ENCODE data around the gene PIEZO1.

PIEZO1 gene

DNA sequence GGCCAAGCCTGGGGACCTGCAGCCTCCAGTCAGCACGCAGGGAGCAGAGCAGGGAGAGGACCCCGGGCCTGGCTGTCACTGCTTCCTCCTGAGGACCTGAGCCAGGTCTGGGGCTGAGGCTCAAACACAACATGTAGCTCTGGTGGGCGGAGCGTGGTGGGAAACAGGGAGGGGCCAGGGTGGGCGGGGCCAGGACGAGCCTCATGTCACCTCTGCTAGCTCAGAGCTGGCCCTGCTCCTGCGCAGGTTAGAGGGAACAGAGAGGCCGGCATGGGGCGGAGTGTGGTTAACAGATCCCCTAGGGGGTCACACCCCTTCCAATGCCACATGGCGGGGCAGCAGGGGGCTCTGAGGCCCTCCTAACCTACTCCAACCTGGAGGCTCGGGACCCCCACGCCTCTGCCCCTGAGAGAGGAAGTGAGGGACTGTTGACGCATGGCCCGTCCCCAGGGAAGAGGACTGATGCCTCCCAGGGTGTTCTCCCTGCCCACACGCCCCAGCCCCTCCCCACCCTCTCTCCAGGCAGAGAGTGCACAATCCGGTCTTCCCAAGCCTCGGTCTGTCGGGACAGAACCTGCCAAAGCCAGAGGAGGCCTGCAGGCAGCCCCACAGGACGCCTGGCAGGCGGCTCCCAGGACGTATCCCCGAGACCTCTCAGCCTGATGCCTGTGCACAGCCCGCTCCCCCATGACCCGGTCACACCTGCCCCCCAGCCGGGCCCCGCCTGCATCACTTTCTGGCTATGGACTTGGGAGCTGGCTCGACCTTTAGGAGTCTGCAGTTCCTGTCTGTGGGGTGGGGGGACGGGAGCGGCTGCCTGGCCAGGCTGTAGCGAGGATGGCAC lies 15.2 kb downstream of the PIEZO1 start:
- no peak for DNase-seq (ENCODE audit: low spot score)

DNA sequence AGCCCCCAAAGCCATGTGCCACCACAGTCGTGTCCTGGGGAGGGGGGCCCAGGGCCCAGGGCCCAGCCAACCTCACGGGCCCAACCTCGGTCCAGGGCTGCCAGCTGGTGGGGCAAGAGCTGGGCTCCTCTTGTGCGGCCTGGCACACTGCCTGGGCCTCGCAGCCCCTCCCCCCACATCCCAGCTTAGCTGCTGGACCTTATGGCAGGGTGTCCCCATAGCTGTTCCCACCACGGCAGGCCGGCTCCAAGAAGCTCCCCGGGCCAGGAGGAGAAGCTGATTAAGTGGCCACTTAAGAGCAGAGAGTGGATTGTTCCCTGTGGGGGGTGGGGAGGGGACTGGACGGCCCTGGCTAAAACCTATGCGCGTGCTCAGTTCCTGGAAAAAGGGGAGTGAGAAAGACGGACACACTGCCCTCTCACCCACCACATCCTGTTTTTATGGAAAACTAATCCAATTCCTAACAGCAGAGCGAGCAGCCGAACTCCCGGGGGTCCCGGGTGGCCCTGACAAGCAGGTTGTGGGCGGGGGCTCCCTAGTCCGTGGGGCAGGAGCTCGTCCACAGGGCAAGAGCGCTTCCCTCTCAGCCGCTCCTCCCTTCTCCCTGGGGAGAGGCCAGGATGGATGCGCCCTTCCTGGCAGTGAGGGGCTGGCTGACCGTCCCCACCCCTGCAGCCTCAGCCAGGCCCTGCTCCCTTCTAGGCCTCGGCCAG lies 16.8 kb downstream of the PIEZO1 start:
- DNase-seq (ENCODE audit: low spot score) = peak; percentile 55

DNA sequence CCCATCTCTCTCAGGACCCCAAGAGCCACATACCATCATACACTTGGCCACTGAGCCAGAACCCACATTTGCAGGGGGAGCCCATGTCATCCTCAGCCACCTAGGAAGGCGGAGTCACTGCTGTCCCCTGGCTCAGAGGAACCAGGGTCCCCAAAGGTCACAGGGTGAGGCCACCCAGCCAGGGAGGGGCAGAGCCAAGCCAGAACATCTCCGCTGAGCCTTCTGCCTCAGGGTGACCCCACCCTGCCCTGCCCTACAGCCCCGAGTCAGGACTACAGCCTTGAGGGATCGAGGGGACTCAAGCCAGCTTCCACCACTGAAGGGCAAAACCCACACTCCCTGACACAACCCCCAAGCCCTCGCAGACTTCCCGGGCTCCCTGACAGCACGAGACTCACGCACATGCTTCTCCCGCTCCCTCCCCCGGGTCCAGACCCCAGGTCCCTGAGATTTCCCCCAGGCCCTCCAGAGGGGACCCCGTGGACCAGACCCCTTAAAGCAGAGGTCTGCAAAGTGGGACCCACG lies 17.4 kb downstream of the PIEZO1 start:
- DNase-seq (ENCODE audit: low spot score) = no peak

DNA sequence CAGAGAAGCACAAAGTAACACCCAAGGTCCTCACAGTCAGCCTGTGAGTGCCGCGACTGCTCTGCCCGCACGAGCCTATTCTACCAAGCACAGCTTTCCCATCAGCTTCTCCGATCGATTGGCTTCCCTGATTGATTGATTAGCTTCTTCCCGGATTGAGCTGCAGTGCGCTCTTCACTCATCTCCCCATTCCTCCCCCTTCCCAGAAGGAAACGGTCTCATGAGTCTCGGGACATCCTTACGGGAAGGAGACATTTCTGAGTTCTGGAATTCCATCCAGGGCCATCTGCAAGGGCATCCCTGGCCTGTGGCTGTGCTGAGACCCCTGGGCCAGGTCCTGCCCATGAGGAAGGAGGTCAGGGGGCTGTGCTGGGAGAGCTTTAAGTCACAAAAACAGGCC lies 18.0 kb downstream of the PIEZO1 start:
- DNase-seq (ENCODE audit: low spot score) = no peak

DNA sequence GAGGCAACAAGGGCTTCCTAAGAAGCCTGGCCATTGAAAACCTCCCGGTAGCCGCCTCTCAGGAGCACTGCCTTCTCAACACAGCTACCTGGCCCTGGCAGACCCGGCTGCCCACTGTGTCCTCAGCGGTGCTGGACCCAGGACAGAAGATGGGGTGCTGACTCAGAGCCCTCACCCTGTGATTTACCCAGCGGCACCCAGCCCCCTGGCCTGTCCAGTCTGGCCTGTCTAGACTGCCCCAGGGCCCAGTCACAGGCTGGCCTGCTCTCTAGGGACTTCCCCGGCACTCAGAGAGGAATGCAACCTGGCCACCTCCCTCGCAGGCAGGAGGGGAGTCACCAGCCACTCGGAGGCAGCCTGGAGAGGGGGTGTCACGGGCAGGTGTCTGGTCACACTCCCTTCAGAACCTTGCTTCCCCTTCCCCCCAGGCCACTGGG lies 20.1 kb downstream of the PIEZO1 start:
- no peak for DNase-seq (ENCODE audit: low spot score)

DNA sequence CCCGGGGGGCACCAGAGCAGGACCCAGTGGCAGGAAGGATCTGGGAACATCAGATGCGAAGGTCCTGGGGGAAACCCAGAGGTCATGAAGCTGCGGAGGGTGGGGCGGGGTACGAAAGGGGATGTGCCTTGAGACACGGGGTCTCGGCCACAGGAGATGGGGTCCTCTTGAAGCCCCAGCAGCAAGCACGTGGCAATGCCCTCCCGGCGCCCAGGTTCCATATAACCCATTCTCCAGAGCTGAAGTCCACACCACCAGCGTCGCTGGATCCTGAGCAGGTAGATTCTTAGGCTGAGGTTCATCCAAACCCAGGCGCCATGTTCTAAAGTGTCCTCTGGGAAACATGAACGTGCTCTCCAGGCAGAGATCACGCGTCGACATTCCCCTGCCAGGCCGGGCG lies 20.9 kb downstream of the PIEZO1 start:
- no peak for DNase-seq (ENCODE audit: low spot score)

DNA sequence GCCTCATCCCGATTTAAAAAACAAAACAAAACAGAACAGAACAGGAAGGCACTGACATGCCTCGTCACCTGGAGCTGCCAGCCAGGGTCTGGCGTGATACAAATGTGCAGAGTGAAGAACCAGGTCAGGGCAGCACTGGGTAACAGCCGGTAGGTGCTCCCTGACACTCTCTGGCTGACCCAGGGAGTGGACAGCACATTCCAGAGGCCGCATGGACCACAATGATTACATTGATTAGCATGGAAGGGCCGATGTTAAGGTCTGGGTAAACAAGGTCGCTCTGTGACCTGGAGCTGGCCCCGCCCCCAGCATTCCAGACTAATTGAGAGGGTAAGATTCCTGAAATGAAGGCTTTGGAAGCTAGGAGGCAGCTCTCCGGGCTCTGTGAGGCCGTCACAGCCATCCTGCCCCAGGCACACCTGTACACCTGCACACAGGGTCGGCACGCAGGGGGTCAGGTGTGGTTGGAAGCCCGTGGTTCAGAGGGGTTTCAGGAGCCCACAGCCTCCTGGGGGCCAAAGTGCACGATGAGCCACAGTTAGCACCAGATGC lies 21.4 kb downstream of the PIEZO1 start:
- DNase-seq (ENCODE audit: low spot score) = no peak

DNA sequence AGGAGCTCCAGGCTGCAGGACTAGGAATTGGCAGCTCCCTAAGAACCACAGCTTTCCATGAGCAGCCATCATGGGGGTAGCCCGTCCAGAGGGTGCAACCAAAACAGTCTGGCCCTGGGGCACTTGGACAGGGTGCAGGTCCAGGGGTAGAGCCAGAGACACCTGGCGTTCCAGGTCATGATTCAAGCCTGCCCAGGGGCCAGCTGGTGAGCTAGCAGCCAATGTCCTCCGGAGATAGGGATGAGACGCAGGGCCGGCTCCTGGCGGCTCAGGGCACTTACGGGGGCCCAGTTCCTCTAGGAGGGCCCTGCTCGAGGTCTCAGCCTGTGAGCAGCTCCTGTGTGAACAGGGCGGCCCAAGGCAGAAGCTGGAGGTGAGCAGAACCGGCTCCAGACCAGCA lies 22.1 kb downstream of the PIEZO1 start:
- no peak for DNase-seq (ENCODE audit: low spot score)

DNA sequence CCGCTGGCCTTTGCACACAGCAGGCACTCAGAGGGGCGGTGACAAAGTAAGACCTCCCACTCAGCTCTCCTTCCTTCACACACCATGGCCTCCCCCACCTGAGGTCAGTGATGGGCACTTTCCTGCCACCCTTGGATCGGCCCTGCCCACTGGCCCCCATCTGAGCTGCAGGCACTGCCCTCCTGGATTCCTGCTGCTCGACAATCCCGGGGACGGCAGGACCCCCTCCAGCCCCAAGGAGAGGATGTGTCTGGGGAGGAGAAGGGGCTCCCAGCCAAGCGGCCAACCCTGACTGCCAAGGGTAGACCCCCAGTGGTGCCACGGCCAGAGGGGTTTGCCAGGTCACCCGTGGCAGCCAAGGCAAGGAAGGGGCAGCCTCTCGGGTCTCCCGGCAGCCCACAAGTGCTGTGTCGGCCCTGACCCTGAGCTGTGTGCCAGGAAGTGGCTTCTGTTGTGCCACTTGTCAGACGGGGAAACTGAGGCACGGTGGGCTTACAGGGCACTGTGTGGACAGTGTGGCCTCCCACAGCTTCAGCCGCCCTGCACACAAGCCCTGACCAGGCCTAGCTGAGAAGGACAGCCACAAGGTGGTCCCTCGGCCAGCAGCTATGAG lies 22.7 kb downstream of the PIEZO1 start:
- no peak for DNase-seq (ENCODE audit: low spot score)

DNA sequence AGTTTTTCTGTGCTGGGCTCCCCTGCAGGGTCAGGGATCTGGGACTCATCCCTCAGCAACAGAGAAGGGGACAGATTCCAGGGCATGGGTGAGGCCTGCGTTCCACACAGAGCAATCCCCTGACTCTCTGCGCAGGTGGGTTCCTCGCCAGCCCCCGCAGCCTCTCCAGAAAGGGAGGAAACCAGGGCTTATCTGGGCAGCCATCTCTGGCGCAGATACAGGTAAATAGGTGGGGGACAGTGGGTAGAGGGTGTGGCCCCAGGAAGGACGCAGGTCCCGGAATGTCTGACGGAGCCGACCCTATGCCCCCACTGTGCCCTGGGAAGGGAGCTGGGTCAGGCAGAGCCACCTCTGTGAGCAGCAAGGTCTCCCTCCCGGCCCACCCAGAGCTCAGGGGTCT lies 23.2 kb downstream of the PIEZO1 start:
- no peak for DNase-seq (ENCODE audit: low spot score)

DNA sequence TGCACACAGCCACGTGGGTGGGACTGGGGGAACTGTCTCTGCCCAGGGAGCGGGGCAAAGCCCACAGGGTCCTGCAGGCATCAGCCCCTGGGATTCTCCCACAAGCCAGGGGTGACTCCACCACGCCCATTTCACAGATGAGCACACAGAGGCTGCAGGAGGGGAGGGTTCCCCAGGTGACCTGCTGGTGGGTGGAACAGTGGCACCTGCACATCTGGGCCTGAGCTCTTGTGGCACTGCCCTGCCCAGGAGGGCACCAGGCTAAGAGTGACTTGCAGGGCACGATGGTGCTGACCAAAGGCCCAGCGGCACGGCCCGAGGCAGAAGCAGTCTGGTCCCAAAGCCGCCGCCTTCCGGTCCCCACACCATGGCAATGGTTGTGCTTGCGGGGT lies 23.9 kb downstream of the PIEZO1 start:
- DNase-seq (ENCODE audit: low spot score) = no peak

DNA sequence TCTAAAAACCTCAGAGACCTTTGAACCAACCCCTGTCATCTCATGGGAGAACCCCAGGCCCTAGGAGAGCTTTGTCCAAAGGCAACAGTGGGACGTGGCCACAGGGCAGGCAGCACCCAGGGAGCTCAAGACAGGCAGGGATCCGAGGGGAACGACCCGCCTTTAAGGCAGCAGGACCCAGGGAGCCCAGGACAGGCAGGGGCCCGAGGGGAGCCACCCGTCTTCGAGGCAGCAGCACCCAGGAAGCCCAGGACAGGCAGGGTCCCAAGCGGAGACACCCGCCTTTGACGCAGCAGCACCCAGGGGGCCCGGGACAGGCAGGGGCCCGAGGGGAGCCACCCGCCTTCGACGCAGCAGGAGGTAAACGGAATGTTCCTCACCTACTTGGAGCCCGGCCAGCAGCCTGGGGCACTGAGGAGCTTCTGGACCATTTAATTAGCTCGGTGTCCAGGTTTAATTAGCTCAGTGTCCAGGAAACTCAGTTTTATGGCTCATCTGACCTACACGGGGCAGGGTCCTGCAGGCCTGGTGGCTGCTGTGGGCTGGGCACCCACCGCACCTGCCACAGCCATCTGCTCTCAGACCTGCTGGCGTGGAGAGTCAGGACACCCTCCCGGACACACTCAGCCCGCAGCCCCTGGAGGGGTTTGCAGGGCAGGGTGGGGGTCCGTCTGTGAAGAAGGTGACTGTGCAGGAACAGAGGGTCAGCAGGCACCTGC lies 24.4 kb downstream of the PIEZO1 start:
- no peak for DNase-seq (ENCODE audit: low spot score)

DNA sequence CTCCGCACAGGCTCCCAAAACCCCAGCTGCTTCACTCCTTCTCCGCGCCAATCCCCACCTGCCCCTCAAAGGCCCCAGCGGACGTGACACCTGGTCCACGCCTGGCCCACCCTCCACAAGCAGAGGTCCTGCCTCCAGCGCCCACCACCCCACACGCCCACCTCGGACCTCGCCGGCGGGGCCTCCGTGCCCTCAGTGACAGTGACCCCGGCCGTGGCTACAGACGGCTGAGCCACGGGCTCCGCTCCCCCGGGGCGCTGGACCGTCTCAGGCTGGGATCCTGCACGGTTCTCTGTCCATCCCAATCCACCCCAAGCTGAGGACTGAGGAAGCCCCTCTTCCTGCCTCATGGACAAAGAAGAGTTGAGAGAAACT lies 25.1 kb downstream of the PIEZO1 start:
- no peak for DNase-seq (ENCODE audit: low spot score)

DNA sequence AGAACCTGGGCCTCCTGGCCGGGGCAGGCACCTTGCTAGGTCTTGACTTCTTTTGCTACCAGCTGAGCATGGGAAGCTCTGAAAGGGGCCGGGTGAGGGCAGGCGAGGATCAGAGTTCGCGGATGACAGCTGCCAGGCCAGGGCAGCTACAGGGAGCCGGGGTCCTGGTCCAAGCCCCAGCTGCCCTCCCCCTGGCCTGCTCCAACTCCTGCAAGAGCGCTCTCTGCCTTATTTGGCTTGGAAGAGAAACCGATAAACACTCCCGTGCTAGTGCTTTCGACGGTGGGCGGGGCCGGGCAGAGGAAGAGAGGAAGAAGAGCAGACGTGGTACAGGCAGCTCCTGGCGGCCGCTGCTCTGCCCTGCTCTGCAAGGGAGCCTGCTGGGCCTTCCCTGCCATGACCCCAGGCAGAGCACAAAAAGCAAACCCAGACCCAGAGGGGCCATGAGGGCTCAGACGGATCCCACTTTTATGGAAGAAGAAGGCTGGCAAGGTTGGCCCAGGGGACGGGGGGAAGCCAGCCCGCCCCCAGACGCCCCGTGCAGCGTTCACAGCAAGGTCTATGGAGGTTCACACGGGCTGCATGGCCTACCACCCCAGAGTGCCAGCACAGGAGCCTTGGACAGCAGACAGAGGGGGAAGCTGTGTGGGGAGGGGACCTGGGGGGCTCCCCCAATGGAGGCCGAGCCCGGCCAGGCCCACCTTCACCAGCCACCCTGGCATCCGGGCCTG lies 25.6 kb downstream of the PIEZO1 start:
- no peak for DNase-seq (ENCODE audit: low spot score)

DNA sequence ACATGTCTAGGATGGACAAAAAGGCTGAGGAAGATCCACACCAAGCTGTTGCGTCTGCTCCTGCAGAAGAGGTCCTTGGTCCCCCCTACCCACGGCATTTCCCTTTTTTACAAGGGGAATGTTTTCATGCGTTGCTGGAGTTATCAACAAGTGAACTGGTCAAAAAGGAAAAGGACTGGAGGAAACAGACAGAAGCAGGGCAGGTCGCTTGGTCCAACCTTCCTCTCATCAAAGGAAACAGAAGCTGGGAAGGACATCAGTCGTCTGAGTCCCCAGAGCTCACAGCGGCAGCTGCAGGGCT lies 26.1 kb downstream of the PIEZO1 start:
- no peak for DNase-seq (ENCODE audit: low spot score)

DNA sequence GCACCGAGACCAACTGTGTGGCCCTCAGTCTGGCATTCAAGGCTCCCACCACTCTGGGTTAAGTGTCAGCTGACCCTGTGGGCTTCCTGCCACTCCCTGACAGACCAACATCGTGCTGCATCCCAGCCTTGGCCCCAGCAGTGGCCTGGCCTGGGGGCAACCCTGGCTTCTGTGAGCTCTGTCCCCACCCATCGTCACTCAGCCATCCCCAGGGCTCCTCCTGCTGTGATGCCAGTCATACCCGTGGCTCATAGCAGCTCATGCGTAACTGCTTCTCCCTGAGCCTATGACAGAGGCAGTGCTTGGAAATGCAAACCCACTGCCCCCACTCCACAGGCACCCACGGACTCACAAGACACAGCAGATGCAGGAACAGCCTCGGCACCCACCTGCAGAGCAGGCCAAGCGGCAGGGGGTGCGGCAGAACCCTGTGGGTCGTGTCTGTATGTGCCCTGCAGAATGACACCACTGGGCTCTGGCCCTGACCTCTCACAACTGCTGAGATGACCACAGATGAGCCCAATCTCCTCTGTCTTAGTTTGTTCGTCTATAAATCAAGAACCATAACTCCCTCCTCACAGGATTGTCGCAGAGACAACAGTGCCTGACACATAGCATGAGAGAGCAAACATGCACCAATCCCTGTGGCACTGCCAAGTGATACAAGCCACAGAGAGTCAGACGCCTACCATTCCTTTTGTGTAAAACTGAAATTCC lies 26.6 kb downstream of the PIEZO1 start:
- DNase-seq (ENCODE audit: low spot score) = no peak

DNA sequence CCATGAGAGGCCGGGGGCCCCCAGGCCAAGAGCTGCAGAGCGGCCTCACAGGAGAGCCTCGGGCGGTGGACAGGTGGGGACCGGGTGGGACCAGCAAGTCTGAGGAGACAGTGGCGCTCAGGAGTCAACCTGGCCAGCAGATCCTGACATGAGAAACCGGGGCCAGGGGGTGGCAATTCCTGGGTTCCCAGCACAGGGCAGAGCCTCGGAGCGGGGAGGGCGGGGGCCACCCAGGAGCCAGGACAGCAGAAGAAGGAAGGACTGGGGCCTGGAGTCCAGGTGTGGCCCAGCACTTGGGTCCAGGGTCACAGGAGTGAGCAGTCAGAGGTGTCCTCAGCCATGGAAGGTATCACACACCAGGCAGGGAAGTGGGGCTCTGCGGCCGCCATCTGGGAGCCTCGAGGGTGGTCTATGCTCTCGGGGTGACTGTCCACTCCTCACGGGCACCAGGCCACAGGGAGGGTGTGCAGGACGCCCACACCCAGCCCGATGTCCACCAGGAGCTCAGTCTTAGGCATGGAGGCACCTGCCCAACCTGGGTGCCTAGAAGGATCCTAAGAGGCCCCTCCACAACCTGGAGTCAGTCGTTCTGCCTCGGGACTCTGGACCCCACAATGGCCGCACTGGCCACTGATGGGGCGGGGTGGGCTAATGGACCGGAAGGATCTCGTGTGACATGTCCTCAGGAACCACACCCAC lies 29.1 kb downstream of the PIEZO1 start:
- DNase-seq (ENCODE audit: low spot score) = no peak

DNA sequence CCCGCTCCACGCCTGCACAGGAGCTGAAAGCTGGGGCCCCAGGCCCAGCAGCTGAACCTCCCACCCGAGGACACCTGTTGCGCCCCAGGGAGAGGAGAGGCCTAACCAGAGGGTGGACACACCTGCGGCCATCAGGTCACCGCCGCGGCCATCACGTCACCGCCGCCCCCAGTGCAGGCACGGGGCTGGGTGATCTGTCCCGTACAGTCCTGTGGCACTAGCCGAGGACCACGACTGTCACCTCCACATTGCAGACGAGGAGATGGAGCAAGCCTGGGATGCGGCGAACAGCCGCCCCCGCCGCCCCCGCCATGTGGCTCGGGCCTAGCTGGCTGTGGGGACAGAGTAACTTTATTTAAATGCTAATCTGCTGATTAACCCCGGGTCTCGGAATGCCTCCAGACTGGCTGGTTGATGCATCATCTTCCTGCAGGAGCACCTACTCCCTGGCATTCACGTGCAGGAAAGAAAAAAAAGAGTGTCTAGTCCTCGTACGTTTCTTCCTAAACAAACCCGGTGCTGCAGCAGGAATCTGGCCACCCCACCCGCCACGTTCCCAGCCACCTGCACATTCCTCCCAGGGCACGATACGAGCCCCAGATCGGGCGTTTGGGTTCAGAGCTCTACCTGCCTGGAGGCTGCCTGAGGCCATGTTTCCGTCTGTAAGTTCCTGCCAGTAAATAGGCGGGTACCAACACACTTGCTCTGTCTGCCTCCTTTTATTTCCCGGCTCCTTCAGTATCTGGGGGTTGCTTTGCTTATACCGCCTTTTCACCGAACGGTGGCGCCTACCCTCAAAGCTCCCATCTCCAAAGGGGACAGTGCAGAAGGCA lies 29.9 kb downstream of the PIEZO1 start:
- DNase-seq (ENCODE audit: low spot score) = peak; percentile 85

All from AG08395 (cell line).